IPS DF 6.9 (cell line): ENCODE measurements around the gene EXOC2.
"Not testable (repeated sequence)": the region's sequence is repeated elsewhere in the genome, so short reads cannot be mapped to it uniquely, and the experiment has no call there.

Experiments
- DNase-seq: peaks from one replicate; pipeline ENCODE4 v3.0.0-alpha.2; 2013; ENCODE audit warnings: low read depth, low spot score
- H3K27ac ChIP-seq: one replicate; pipeline ENCODE4 v1.5.1; 2013; ENCODE audit warnings: low read length, control low read depth
- H3K27me3 ChIP-seq: 2 replicates; pipeline ENCODE4 v1.6.1; 2013; ENCODE audit warnings: mild to moderate bottlenecking, low read length; ENCODE audit not compliant: control insufficient read depth, insufficient read depth
- H3K36me3 ChIP-seq: 2 replicates; pipeline ENCODE4 v1.6.1; 2013; ENCODE audit warnings: low read length; ENCODE audit not compliant: control insufficient read depth, insufficient read depth
- H3K4me1 ChIP-seq: 2 replicates; pipeline ENCODE4 v1.6.1; 2013; ENCODE audit warnings: low read length; ENCODE audit not compliant: control insufficient read depth, insufficient read depth
- H3K4me3 ChIP-seq: 2 replicates; pipeline ENCODE4 v1.5.1; 2013; ENCODE audit warnings: mild to moderate bottlenecking, low read length
- H3K9me3 ChIP-seq: 2 replicates; pipeline ENCODE4 v1.6.1; 2013; ENCODE audit warnings: low read length, inconsistent platforms; ENCODE audit not compliant: control insufficient read depth, insufficient read depth
- WGBS: extraction: QIAGEN DNeasy Blood & Tissue Kit; methylation state at CpG from one replicate; pipeline ENCODE4 v1.1.7; 2013; ENCODE audit warnings: mixed read lengths, missing lambda C conversion rate; ENCODE audit not compliant: insufficient read length, insufficient coverage; 5-methylcytosine and 5-hydroxymethylcytosine counted together

EXOC2 gene

GRCh38 chr6:562052-562676, 130.8 kb downstream of the EXOC2 start:
- no peak for DNase-seq
- Histone ChIP-seq H3K9me3 (no peaks in the 10 kb centered on the region), H3K4me3 (no peak overlapping the region; the same call in 1 of the 2 replicates), H3K27me3 (no peaks in the 10 kb centered on the region), H3K4me1 (peaks cover 1% of the 10 kb centered on the region; the same call in 1 of the 2 replicates), H3K36me3 (peaks cover 10% of the 10 kb centered on the region), H3K27ac (no peak overlapping the region)
- no CpG with 5 or more reads among the region's 15 CpGs for WGBS

GRCh38 chr6:561335-561734, 131.6 kb downstream of the EXOC2 start:
- H3K27me3 ChIP-seq, H3K27ac ChIP-seq, H3K4me3 ChIP-seq, H3K4me1 ChIP-seq, H3K9me3 ChIP-seq, DNase-seq, H3K36me3 ChIP-seq: not testable (repeated sequence)
- WGBS, result no CpG with 5 or more reads among the region's 7 CpGs

GRCh38 chr6:558959-559358, 134.0 kb downstream of the EXOC2 start:
- H3K4me3 ChIP-seq, result no peak overlapping the region
- DNase-seq, result no peak
- WGBS, result no CpG with 5 or more reads among the region's 3 CpGs

DNA sequence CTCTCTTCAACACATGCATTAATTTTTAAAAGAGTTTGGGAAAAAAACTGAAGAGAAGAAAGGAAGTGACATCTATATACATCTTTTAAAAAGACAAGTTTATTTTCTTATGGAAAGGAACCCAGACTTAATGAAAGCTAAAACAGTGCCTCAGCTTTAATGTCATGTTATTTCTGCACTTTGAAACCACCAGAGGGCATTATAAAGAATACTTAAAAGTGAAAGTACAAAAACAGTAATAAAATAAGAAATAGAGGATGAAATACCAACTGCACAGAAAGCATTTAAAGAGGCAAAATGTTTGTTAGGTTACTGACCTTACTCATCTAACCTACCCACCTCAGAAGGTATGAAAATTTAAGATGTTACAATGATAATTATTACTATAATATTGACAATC, 134.8 kb downstream of the EXOC2 start:
- no peaks in the 10 kb centered on the region for H3K4me1 ChIP-seq
- H3K27ac ChIP-seq, result no peak overlapping the region
- H3K27me3 ChIP-seq, result no peaks in the 10 kb centered on the region
- H3K4me3 ChIP-seq, result no peak overlapping the region
- no peak for DNase-seq
- no peaks in the 10 kb centered on the region for H3K9me3 ChIP-seq
- peaks cover 11% of the 10 kb centered on the region for H3K36me3 ChIP-seq

More at GRCh38 chr6:558959-559358, 134.0 kb downstream of the EXOC2 start:
- Histone ChIP-seq H3K27me3 (no peaks in the 10 kb centered on the region), H3K9me3 (no peaks in the 10 kb centered on the region), H3K36me3 (peaks cover 11% of the 10 kb centered on the region), H3K4me1 (no peaks in the 10 kb centered on the region), H3K27ac (no peak overlapping the region)

GRCh38 chr6:551829-552350, 141.0 kb downstream of the EXOC2 start:
- Histone ChIP-seq H3K27ac (no peak overlapping the region), H3K36me3 (peaks cover 6% of the 10 kb centered on the region; the same call in 1 of the 2 replicates), H3K4me3 (no peak overlapping the region), H3K27me3 (no peaks in the 10 kb centered on the region), H3K9me3 (no peaks in the 10 kb centered on the region), H3K4me1 (peaks cover 5% of the 10 kb centered on the region; the same call in 1 of the 2 replicates)
- no CpG with 5 or more reads among the region's 12 CpGs for WGBS
- DNase-seq, result no peak

DNA sequence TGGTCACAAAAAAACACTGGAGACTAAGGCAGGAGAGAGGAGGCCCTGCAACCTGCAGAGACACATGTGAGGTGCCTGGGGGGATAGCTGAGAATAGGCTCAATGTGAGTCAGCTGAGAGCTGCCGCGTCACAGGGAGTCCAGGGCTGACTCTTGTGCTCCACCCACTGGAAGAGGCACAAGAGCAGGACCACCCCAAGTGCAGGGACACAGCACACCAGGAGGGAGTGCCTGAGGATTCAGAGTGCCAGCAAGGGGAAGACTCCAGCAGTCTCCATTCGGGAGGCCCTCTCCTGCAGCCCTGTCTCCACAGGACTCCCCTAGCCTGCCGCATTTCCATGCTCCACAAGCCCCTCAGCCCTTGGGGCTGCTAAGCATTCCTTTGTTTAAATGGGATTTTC, 141.5 kb downstream of the EXOC2 start:
- peaks cover 6% of the 10 kb centered on the region; the same call in 1 of the 2 replicates for H3K36me3 ChIP-seq
- no peak for DNase-seq
- H3K4me1 ChIP-seq, result peaks cover 5% of the 10 kb centered on the region; the same call in 1 of the 2 replicates
- H3K27ac ChIP-seq, result no peak overlapping the region
- H3K9me3 ChIP-seq, result no peaks in the 10 kb centered on the region
- H3K4me3 ChIP-seq, result no peak overlapping the region
- H3K27me3 ChIP-seq, result no peaks in the 10 kb centered on the region
- WGBS, result no CpG with 5 or more reads among the region's 4 CpGs

DNA sequence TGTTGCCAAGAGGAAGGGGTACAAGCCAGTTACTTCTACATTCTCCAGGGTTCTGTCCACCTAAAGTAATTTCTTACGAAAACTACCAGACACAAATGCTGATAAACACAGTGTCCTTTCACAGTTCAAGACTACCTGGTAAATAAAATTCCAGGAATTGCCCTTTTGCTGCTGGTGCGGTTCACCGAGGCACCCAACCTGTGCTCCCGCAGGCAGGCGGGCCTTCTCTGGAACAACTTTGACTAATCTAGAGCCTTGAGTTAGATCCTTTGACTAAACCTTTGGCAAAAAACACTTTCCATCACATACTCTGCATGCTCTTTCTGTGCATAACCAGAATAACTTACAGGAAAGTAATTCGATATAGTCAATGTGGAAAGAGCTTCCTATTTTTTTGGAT, 143.0 kb downstream of the EXOC2 start:
- no peaks in the 10 kb centered on the region for H3K27me3 ChIP-seq
- H3K4me3 ChIP-seq, result no peak overlapping the region
- H3K27ac ChIP-seq, result no peak overlapping the region
- DNase-seq, result no peak
- H3K36me3 ChIP-seq, result peaks cover 3% of the 10 kb centered on the region; the same call in 1 of the 2 replicates
- H3K9me3 ChIP-seq, result no peaks in the 10 kb centered on the region
- WGBS, result no CpG with 5 or more reads among the region's 6 CpGs
- H3K4me1 ChIP-seq, result peaks cover 5% of the 10 kb centered on the region; the same call in 1 of the 2 replicates

DNA sequence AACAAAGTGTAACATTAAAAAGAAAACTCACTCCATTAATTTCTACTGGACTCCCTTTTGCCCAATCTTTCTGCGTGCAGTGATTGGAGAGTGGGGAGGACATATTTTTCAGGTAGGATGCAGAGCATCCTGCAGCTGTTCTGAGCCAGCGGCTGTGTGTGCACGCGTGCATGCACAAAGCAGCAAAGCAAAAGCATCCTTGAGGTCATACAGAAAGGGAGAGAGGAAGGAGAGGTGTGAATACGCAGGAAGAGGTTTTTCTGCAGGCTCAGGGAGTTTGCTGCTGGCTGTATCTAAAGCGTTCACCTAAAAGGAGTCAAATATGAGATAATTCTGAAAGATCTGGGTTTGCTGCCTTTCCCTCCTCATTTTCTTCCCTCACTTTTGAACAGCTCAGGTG, 144.4 kb downstream of the EXOC2 start:
- H3K4me1 ChIP-seq, result peaks cover 5% of the 10 kb centered on the region; the same call in 1 of the 2 replicates
- no CpG with 5 or more reads among the region's 6 CpGs for WGBS

DNA sequence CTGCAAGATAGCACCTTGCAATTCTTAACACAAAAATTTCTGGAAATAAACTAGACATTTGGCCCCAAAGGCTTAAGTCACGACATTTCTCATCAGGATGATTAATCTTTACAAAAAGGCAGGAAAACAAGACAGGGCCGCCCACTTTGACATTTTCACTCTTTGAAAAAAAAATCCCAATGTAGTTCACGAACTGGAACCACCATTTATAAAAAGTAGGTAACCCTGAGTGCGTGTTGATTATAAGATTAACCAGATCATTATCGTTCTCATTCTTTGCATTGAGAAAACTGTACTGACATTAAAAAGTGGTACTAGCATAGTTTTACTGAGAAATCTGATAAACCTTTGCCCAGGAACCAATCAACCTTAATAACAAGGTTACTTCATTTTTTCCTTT, 144.8 kb downstream of the EXOC2 start:
- Histone ChIP-seq H3K4me3 (no peak overlapping the region), H3K27me3 (no peaks in the 10 kb centered on the region), H3K9me3 (no peaks in the 10 kb centered on the region), H3K27ac (no peak overlapping the region), H3K36me3 (no peaks in the 10 kb centered on the region; the same call in 1 of the 2 replicates), H3K4me1 (peaks cover 5% of the 10 kb centered on the region; the same call in 1 of the 2 replicates)
- no CpG with 5 or more reads among the region's 5 CpGs for WGBS
- DNase-seq, result no peak

More for the DNA sequence above, 144.4 kb downstream of the EXOC2 start:
- Histone ChIP-seq H3K9me3 (no peaks in the 10 kb centered on the region), H3K4me3 (no peak overlapping the region), H3K36me3 (peaks cover under 1% of the 10 kb centered on the region; the same call in 1 of the 2 replicates), H3K27ac (no peak overlapping the region), H3K27me3 (no peaks in the 10 kb centered on the region)
- DNase-seq, result no peak

DNA sequence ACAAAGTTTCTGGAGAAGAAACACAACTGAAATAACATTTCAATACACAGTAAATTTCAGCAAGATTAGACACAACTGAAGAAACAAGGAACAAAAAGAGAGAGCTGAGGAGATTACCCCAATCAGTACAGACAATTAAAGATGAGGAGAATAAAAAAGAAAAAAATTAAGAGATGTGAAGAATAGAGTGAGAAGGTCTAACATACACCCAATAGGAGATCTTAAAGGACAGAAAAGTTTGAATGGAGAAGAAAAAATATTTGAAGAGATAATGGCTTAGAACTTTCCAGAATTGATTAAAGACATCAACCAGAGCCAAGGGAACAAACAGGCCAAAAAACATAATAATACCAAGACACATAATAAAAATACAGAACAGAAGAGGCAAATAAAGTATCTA, 152.4 kb downstream of the EXOC2 start:
- H3K4me3 ChIP-seq, result no peak overlapping the region
- H3K27ac ChIP-seq, result no peak overlapping the region
- no peaks in the 10 kb centered on the region for H3K27me3 ChIP-seq
- DNase-seq, result no peak
- peaks cover 5% of the 10 kb centered on the region; the same call in 1 of the 2 replicates for H3K36me3 ChIP-seq
- H3K9me3 ChIP-seq, result no peaks in the 10 kb centered on the region
- no peaks in the 10 kb centered on the region for H3K4me1 ChIP-seq

- no CpG with 5 or more reads among the region's 56 CpGs for WGBS
These were observed 155.8 kb downstream of the EXOC2 start for GRCh38 chr6:537114-537513.

More at GRCh38 chr6:537114-537513, 155.8 kb downstream of the EXOC2 start:
- Histone ChIP-seq H3K4me1 (no peaks in the 10 kb centered on the region), H3K27ac (no peak overlapping the region), H3K4me3 (no peak overlapping the region), H3K9me3 (no peaks in the 10 kb centered on the region), H3K27me3 (no peaks in the 10 kb centered on the region), H3K36me3 (peaks cover 9% of the 10 kb centered on the region; the same call in 1 of the 2 replicates)
- no peak for DNase-seq
